PC-9 (cell line): ENCODE data around the gene B4GALT7.

Experiments used
- EZH2 ChIP-seq: fragments of 200-600 bp; sonication (generic); IDR thresholded peaks from 2 replicates; pipeline ENCODE4 v1.8.0; 2017; ENCODE audit warnings: antibody characterized with exemption, low read depth
- TF ChIP-seq, protein P1 (sequence below): fragments of 200-600 bp; sonication (generic); conservative IDR thresholded peaks from 2 replicates; pipeline ENCODE4 v1.6.1; 2017; ENCODE audit warnings: mixed run types, antibody characterized with exemption, mild to moderate bottlenecking, moderate library complexity

DNA sequence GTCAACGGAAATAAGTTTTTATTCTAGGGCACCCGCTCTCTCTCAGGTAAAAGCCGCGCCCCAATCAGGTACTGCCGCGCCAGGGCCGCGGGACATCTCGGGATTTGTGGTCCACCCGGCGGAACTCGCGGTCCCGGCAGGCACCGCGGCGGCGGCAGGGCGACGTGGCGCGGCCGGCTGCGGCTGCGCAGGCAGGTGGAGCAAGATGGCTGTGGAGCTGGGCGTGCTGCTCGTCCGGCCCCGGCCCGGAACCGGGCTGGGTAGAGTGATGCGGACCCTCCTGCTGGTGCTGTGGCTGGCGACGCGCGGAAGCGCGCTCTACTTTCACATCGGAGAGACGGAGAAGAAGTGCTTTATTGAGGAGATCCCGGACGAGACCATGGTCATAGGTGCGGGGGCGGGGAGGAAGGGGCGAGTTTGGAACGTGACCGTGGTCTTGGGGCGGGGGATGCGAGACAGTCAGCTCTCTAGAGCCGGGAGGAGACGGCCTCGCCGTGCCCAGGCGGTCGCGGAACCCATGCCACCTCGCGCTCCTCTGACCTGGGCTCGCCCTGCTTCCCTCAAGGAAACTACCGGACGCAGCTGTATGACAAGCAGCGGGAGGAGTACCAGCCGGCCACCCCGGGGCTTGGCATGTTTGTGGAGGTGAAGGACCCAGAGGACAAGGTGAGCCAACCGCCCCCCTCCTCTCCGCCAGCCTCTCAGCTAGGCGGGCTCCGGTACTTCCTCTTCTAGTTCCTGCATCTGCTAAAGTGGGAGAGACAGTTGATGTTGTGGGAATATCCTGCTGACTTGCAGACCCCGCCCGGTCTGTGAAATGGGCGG is 7.7 kb upstream of the B4GALT7 start, which contains the start of gene TMED9:
- TF ChIP-seq, protein P1, sequence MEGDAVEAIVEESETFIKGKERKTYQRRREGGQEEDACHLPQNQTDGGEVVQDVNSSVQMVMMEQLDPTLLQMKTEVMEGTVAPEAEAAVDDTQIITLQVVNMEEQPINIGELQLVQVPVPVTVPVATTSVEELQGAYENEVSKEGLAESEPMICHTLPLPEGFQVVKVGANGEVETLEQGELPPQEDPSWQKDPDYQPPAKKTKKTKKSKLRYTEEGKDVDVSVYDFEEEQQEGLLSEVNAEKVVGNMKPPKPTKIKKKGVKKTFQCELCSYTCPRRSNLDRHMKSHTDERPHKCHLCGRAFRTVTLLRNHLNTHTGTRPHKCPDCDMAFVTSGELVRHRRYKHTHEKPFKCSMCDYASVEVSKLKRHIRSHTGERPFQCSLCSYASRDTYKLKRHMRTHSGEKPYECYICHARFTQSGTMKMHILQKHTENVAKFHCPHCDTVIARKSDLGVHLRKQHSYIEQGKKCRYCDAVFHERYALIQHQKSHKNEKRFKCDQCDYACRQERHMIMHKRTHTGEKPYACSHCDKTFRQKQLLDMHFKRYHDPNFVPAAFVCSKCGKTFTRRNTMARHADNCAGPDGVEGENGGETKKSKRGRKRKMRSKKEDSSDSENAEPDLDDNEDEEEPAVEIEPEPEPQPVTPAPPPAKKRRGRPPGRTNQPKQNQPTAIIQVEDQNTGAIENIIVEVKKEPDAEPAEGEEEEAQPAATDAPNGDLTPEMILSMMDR, result no peak
- TF ChIP-seq EZH2, result no peak
